Activated CD4-positive, alpha-beta T cell treated with anti-CD3 and anti-CD28 coated beads, Interleukin-2, amount 50 U/mL, for 48 hours (primary cell): ENCODE results near the gene SF1.

Source experiments
- DNase-seq, 2 experiments: peaks; one replicate each; pipeline ENCODE4 v3.0.0-alpha.2; 2020

Gene SF1

GRCh38 chr11:64777449-64778222 lies 706 bp downstream of the SF1 start:
- peak; percentile 74 to 80 for DNase-seq

DNA sequence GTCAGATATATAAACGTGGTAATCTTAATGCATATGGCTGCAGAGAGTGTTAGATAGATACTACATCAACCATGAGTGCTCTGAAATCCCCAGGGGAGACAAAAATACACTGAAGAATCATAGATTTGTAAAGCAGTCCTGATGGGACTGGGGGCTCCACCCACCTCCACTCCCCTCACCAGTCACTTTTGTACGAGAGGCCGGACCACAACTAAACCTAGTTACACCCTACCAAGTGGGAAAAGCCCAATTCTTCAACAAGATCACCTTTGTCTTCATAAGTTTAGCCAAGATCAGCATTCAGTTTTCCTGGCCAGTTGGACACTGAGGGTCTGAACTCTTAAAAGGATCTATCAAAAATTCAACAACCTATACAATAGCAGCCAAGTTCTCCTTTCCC lies 1.5 kb downstream of the SF1 start:
- no peak for DNase-seq

- no peak for DNase-seq
Measured at GRCh38 chr11:64776425-64776824, 1.9 kb downstream of the SF1 start.

- no peak for DNase-seq
Measured at GRCh38 chr11:64774144-64774543, 4.2 kb downstream of the SF1 start.

- no peak for DNase-seq
Measured at GRCh38 chr11:64772303-64773018, 5.9 kb downstream of the SF1 start.

DNA sequence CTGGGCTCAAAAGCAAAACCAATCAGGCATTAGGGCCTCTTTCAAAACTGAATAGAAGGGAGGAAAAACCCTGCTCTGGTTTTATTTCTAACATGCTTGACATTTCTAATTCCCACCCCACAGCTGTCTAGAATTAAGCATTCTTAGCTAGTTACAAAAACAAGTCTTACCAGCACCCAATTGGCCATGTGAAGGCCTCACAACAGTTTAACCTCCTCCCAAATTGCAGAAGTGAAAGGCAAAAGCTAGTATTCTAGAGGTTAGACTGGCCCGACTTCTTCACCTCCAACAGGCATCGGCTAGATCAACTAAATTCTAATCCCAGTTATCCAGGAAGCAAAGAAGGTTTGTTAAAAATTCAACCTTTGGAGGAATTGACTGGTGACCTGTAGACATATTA lies 6.5 kb downstream of the SF1 start:
- no peak for DNase-seq

- no peak for DNase-seq
Measured at GRCh38 chr11:64770120-64770519, 8.2 kb downstream of the SF1 start.

DNA sequence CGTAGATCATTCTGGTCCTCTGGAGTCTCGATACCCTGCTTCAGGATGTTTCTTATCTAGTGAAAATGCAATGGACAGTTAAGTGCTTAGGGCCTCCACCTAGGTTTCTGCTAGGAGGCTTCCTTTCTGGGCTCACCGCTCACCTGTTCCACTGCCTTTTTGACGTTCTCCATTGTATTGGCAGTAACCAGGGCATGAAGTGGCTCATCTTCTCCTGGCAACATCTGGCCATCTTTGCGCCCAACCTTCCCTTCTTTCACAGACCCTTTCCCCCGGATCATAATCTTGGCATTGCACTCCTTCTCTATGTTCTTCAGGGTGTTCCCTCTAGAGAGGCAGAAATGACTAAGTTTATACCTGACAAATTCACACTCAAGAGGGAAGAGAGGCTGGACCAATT lies 9.1 kb downstream of the SF1 start:
- DNase-seq, result no peak

DNA sequence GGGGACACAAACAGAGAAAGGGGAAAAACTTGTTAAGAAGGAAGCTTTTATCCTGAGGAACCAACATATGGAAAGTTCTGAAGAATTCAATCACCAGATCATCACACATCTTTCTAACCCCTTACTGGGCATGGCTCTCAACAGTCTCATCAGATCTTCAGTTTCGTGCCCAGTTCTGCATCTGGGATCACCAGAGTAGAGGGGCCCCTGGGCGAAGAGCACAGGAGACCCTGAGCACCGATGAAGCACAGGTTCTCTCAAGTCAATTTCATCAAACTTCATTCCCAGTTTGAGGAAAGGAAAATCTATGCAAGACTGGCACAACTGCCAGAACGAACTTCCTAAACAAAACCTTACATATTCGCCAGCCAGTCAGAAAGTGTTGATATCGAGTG lies 10.0 kb downstream of the SF1 start:
- no peak for DNase-seq

DNA sequence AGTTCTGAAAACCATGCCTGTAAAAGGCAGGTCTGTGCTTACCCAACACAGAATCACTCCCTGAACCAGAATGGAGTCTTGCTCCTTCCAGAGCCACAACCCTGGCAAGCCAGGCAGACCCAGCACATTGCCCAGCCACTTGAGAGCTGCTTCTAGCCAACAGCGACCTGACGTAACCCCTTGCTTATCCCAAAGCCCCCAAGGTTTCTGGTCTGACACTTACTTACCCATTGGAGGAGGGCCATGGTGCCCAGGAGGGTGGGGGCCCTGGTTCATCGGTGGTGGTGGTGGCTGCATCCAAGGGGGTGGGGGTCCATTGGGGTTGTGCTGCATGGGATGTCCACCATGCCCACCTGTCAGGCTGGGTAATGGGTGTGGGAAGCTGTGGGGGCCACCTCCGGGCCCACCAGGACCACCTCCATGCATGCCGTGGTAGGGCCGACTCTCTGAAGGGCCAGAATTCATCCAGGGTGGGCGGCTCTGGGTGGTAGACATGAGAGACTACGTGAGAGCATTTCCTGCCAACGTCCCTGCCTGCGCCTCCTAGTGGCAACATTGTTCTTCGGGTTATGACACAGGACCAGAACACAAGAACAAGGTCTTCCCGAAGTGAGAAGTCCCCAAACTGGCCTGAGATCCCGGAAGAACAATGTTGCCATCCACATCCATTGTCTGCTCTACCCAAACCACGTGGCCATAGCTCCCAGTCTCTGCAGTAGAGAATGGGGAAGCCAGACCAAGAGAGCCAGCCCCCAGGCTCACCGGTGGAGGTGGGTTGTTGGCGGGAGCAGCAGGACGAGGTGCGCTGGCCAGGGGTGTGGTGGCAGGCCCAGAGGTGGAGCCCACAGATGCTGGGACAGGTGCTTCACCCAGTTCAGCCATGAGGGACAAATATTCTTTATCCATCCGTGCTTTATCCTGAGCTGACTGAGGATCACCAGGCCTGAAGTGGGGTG lies 10.7 kb downstream of the SF1 start:
- peak; percentile 84 to 88 for DNase-seq

DNA sequence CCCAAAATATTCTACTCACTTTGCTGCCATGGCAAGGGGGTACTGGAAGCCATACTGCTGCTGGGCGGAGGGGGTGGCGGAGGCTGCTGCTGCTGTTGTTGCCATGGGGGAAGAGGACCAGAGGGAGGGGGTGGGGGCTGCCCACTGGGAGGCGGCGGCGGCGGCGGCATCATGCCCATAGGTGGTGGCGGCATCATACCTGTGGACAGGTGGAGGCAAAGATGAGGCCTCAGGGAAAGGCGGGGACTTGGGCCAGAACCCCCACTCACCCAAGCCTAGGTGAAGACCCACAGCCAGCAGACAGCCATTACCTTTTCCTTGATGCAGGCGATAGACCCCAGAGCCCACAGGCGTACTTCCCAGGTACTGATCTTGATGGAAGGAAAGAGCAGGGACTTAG lies 11.5 kb downstream of the SF1 start:
- no peak for DNase-seq

- DNase-seq, result no peak
Measured at GRCh38 chr11:64765851-64766665, 12.3 kb downstream of the SF1 start.

- DNase-seq, result no peak
Measured at GRCh38 chr11:64765291-64765850, 13.0 kb downstream of the SF1 start.

GRCh38 chr11:64764753-64765152 lies 13.6 kb downstream of the SF1 start:
- no peak for DNase-seq

DNA sequence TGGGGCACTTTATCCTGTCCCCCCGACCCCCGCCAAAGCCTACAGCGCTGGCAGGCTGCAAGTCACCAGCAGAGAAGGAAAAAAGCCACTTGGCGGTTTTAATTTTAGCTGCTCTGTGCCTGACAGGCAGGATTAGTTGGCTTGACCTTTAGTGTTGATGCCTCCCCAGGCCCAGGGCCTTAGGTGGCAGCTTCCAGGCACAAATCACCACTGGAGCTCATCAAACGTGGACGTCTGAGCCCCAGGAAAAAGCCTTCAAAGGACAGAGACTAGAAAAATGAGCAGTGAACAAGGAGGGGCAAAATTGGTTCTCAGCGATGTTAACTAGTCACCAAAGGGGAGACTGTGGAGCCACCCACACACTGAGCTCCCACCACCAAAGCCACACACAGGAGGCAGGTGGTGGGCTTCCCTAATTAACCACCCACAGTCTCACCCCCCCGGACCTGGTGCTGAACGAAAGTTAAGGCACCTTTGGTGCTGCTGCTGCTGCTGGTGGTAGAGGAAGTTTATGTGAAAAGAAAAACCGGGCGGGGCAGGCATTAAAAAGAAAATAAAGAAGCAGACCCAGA lies 14.2 kb downstream of the SF1 start:
- no peak for DNase-seq

- DNase-seq, result no peak
Measured at GRCh38 chr11:64763526-64764039, 14.8 kb downstream of the SF1 start.

DNA sequence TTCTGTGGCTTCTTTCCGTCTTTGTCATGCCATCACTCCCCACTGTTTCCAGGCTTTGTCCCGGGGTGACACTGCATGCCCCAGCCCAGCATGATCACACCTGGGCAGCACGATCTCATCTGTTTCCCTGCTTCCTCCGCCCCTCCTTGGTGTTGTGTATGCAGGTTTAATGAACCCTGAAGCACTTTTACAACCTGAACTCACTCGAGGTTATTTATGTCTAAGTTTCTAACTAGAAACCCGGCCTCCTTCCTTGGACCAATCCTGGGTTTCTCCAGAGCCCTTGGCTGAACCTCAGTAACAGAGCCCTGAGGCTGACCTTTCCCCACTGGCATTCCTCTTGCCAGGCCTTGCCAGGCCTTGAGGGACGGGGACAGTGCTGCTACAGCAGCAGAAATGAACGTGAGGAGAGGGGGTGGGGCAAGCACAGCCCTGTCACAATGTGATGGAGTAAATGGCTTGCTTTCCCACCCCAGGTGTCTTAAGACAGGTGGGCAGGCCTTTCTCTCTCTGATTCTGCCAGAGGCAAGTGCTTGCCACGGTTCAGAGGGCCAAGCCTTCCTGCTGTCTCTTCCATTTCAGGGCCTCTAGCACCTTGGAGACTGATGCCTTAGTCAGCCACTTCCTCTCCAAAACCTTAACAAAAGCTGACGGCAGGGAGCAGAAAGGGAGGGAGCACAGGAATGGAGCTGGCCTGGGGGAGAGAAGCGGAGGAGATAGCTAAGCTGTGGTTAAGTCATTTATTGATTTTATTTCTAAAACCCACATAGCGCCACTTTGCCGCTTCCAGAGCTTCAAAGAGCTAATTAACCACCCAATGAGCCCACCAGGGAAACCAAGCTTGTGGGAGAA lies 15.4 kb downstream of the SF1 start:
- DNase-seq, result no peak

GRCh38 chr11:64762277-64762673 lies 16.1 kb downstream of the SF1 start:
- DNase-seq, result no peak

DNA sequence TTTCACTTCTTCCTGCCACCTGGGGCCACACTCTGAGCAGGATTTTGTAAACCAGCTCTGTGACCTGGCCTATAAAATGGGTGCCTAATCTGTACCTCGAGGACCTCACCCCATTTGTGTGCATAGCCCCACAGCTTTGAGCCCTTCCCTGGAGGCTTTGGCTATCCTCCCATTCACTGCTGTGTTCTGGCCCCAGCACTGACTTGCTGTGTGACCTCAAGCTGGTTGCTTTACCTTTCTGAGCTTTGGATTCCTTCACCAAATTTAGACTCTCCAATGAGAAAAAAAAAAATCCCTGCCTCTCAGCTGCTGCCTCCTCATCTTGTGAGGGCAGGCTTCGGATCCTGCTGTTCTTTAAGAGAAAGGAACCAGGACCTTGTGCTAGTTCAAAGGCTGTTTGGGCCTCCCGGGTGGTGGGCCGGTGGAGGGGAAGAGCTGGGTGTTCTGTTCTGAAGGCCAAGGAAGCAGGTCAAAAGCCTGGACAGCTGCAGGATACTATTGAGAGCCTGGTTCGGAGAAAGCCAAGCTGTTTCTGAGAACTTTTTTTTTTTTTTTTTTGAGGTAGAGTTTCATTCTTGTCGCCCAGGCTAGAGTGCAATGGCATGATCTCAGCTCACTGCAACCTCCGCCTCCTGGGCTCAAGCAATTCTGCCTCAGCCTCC lies 17.5 kb downstream of the SF1 start:
- DNase-seq, result no peak
